Panc1 (cell line): Measurements from ENCODE around the gene SH2D1B. TPM values are rescaled to one million over a fixed set of nuclear protein-coding genes. Genes with fewer than 3 reads are reported as not detected.
"Not testable (repeated sequence)": the region's sequence is repeated elsewhere in the genome, so short reads cannot be mapped to it uniquely, and the experiment has no call there.

Experiments used
- ATAC-seq: fragments of 200-7000 bp; cut with Tn5 transposase; 2 replicates; pipeline ENCODE4 v1.9.1; 2020; ENCODE audit warnings: mild to moderate bottlenecking, moderate library complexity
- BruUV-seq: library from RNA; stranded (reverse); fragments of 400-500 nt; replicated peaks from 2 replicates; lab custom pipeline; 2021; lab: Mats Ljungman, UMichigan
- CTCF ChIA-PET: fragments of 300-600 bp; sonication (Branson Sonifier 250); formaldehyde crosslinking; loops from one replicate; lab custom pipeline; 2022; ENCODE audit warnings: antibody characterized with exemption; lab: Charles Lee
- POLR2A ChIA-PET: fragments of 300-600 bp; sonication (Branson Sonifier 250); formaldehyde crosslinking; loops from one replicate; lab custom pipeline; 2022; ENCODE audit warnings: antibody characterized with exemption; lab: Charles Lee
- DNase-seq: peaks from one replicate; pipeline ENCODE4 v3.0.0-alpha.2; 2010; ENCODE audit warnings: low read depth, low spot score
- H3K27ac ChIP-seq: 2 replicates; pipeline ENCODE4 v1.5.1; 2011; ENCODE audit warnings: mild to moderate bottlenecking, low read length, inconsistent platforms
- H3K27me3 ChIP-seq: fragments of 200-500 bp; sonication (Bioruptor generic); 2 replicates; pipeline ENCODE4 v1.6.0; 2014; ENCODE audit warnings: low read length, inconsistent platforms; ENCODE audit not compliant: control insufficient read depth, insufficient read depth
- H3K36me3 ChIP-seq: fragments of 200-500 bp; sonication (Bioruptor generic); 2 replicates; pipeline ENCODE4 v1.5.1; 2014; ENCODE audit warnings: inconsistent platforms, mild to moderate bottlenecking, low read length, moderate library complexity; ENCODE audit not compliant: control insufficient read depth, insufficient read depth
- H3K4me1 ChIP-seq: 2 replicates; pipeline ENCODE4 v1.5.1; 2011; ENCODE audit warnings: inconsistent platforms, mild to moderate bottlenecking, low read length, moderate library complexity; ENCODE audit not compliant: control insufficient read depth, insufficient read depth
- H3K4me3 ChIP-seq, 2 experiments: 2 replicates each; pipeline ENCODE4 v1.5.1; 2011 to 2012; ENCODE audit warnings: low read depth in 2 of 2, low read length in 2 of 2, mild to moderate bottlenecking in 2 of 2, inconsistent platforms in 1 of 2, moderate library complexity in 1 of 2
- H3K9me3 ChIP-seq: fragments of 200-500 bp; sonication (Bioruptor generic); 2 replicates; pipeline ENCODE4 v1.5.1; 2014; ENCODE audit warnings: low read depth, mild to moderate bottlenecking, inconsistent platforms, low read length, moderate library complexity; ENCODE audit not compliant: control insufficient read depth, insufficient read depth
- POLR2AphosphoS5 ChIP-seq: IDR thresholded peaks from 2 replicates; pipeline ENCODE4 v1.6.1; 2012; ENCODE audit warnings: mild to moderate bottlenecking, low read depth, low read length, moderate library complexity
- SIN3A ChIP-seq: IDR thresholded peaks from 2 replicates; pipeline ENCODE4 v1.6.1; 2012; ENCODE audit warnings: low read depth, mild to moderate bottlenecking, low read length, moderate library complexity, borderline replicate concordance; ENCODE audit not compliant: insufficient read depth
- TCF7L2 ChIP-seq: IDR thresholded peaks from 2 replicates; pipeline ENCODE4 v1.6.1; 2011; ENCODE audit warnings: mild to moderate bottlenecking, low read depth, low read length, inconsistent platforms
- in situ Hi-C: cut with HindIII; loops from 2 replicates; pipeline ENCODE4 v1.10.0; 2016; ENCODE audit warnings: low sequenced_read_pairs, low pct_unique_long_range_greater_than_20kb
- intact Hi-C: fragments of 100-400 bp; cut with micrococcal nuclease; formaldehyde crosslinking; loops from one replicate; pipeline ENCODE4 v1.10.0; 2022; ENCODE audit not compliant: unreplicated experiment
- total RNA-seq: library from RNA; stranded (reverse); gene quantifications from one replicate; pipeline ENCODE4 v1.2.1, GENCODE V29; 2021; ENCODE audit not compliant: unreplicated experiment
- TF ChIP-seq, protein P1 (sequence below), 2 experiments: IDR thresholded peaks; 2 replicates each; pipeline ENCODE4 v1.6.1; 2011 to 2012; ENCODE audit warnings: low read depth in 2 of 2, control low read depth in 1 of 2, low read length in 1 of 2, mild to moderate bottlenecking in 1 of 2, moderate library complexity in 1 of 2; ENCODE audit not compliant: insufficient read depth in 1 of 2
- TF ChIP-seq, protein P2 (sequence below): fragments of 450-650 bp; IDR thresholded peaks from 2 replicates; pipeline ENCODE4 v1.5.1; 2017; ENCODE audit warnings: mild to moderate bottlenecking

SH2D1B gene
- total RNA-seq, 1 experiment from 2014 or later: not detected

DNA sequence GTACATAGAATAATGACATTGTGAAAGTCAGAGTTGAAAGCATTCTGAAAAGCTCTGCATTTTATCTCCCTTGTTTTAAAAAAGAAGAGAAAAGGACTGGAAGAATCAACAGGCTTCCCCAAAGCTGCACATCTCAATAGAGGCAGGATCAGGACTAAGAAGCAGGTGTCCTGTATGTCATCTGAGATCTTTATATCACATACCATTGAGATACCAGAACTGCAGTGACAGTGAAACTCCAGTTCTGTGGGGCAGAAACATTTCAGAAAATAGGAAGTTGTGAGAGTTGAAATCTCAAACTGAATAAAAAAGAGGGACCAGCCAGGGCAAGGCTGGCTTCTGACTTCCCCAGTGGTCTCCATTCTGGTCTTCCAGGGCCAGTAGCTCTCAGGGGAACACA, 33.0 kb upstream of the SH2D1B start:
- DNase-seq (no peak), ATAC-seq (no peak)
- Histone ChIP-seq H3K36me3 (no peaks in the 10 kb centered on the region), H3K4me3 (no peak overlapping the region), H3K27me3 (peaks cover 15% of the 10 kb centered on the region; the same call in 1 of the 2 replicates), H3K27ac (no peak overlapping the region), H3K4me1 (no peaks in the 10 kb centered on the region), H3K9me3 (no peaks in the 10 kb centered on the region)
- no TSS peak for BruUV-seq
- TF ChIP-seq, protein P1, sequence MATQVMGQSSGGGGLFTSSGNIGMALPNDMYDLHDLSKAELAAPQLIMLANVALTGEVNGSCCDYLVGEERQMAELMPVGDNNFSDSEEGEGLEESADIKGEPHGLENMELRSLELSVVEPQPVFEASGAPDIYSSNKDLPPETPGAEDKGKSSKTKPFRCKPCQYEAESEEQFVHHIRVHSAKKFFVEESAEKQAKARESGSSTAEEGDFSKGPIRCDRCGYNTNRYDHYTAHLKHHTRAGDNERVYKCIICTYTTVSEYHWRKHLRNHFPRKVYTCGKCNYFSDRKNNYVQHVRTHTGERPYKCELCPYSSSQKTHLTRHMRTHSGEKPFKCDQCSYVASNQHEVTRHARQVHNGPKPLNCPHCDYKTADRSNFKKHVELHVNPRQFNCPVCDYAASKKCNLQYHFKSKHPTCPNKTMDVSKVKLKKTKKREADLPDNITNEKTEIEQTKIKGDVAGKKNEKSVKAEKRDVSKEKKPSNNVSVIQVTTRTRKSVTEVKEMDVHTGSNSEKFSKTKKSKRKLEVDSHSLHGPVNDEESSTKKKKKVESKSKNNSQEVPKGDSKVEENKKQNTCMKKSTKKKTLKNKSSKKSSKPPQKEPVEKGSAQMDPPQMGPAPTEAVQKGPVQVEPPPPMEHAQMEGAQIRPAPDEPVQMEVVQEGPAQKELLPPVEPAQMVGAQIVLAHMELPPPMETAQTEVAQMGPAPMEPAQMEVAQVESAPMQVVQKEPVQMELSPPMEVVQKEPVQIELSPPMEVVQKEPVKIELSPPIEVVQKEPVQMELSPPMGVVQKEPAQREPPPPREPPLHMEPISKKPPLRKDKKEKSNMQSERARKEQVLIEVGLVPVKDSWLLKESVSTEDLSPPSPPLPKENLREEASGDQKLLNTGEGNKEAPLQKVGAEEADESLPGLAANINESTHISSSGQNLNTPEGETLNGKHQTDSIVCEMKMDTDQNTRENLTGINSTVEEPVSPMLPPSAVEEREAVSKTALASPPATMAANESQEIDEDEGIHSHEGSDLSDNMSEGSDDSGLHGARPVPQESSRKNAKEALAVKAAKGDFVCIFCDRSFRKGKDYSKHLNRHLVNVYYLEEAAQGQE (IDR thresholded peaks at IDR 0.05; ENCODE audit: insufficient read depth in 1 of 2, low read depth in 2 of 2, low read length in 1 of 2): no peak
- TF ChIP-seq, protein P2, sequence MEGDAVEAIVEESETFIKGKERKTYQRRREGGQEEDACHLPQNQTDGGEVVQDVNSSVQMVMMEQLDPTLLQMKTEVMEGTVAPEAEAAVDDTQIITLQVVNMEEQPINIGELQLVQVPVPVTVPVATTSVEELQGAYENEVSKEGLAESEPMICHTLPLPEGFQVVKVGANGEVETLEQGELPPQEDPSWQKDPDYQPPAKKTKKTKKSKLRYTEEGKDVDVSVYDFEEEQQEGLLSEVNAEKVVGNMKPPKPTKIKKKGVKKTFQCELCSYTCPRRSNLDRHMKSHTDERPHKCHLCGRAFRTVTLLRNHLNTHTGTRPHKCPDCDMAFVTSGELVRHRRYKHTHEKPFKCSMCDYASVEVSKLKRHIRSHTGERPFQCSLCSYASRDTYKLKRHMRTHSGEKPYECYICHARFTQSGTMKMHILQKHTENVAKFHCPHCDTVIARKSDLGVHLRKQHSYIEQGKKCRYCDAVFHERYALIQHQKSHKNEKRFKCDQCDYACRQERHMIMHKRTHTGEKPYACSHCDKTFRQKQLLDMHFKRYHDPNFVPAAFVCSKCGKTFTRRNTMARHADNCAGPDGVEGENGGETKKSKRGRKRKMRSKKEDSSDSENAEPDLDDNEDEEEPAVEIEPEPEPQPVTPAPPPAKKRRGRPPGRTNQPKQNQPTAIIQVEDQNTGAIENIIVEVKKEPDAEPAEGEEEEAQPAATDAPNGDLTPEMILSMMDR: no peak
- TF ChIP-seq SIN3A: no peak
- TF ChIP-seq TCF7L2: no peak
- no peak for TF ChIP-seq POLR2AphosphoS5
- POLR2A ChIA-PET: no interaction called here
- CTCF ChIA-PET: interaction anchor here (0.7 kb wide), 1 partner anchor 22 kb away, joined by 3 read pairs; no protein-coding TSS in a partner anchor
- in situ Hi-C loops: no loop called here
- intact Hi-C loops: no loop called here

GRCh38 chr1:162432977-162433713, 21.2 kb upstream of the SH2D1B start:
- intact Hi-C loops, H3K4me3 ChIP-seq, in situ Hi-C loops, H3K27ac ChIP-seq, ATAC-seq, POLR2A ChIA-PET, DNase-seq, BruUV-seq, H3K36me3 ChIP-seq, CTCF ChIA-PET, H3K27me3 ChIP-seq, H3K4me1 ChIP-seq, H3K9me3 ChIP-seq: not testable (repeated sequence)

GRCh38 chr1:162430583-162430982, 18.6 kb upstream of the SH2D1B start:
- TF ChIP-seq, protein P2: no peak
- TF ChIP-seq TCF7L2 (no peak), SIN3A (no peak), POLR2AphosphoS5 (no peak)
- TF ChIP-seq, protein P1 (IDR thresholded peaks at IDR 0.05; ENCODE audit: insufficient read depth in 1 of 2, low read depth in 2 of 2, low read length in 1 of 2): no peak
- Histone ChIP-seq H3K4me1 (no peaks in the 10 kb centered on the region), H3K4me3 (no peak overlapping the region), H3K27me3 (no peaks in the 10 kb centered on the region), H3K27ac (no peak overlapping the region), H3K36me3 (no peaks in the 10 kb centered on the region), H3K9me3 (no peaks in the 10 kb centered on the region)
- ATAC-seq (no peak), DNase-seq (no peak)
- no TSS peak for BruUV-seq
- ChIA-PET CTCF (no interaction called here), POLR2A (interaction anchor here (0.5 kb wide), 1 partner anchor 27 kb away, joined by 3 read pairs; no protein-coding TSS in a partner anchor)
- intact Hi-C loops (no loop called here), in situ Hi-C loops (no loop called here)
